Mesangial cell (primary cell): ENCODE measurements around the gene CCDC83. TPM values are rescaled to one million over a fixed set of nuclear protein-coding genes. Genes with fewer than 3 reads are reported as not detected.

Source experiments
- total RNA-seq: library from RNA; depleted of rRNA; stranded (reverse); fragments of >200 nt; gene quantifications from 2 replicates; pipeline ENCODE4 v1.2.3, GENCODE V29; 2015

CCDC83 gene
- total RNA-seq = not detected in 2 replicates

DNA sequence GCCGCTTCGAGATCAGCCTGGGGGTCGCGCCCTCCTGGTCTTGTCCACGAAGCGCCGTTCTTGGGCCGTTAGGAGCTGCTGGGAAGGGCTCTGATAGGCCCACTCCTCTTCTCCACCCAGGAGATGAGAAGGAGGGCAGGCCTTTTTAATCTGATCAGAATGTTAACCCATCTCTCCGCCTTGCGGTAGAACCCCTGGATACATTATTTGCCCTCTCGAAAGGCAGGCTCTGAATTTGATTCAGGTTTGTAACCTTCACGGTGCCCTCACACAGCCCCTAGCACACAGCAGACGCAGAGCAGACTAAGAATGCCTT lies at the start of gene CCDC83:
Gene CCDC83 (plus strand): TSS at position 43 of the 316 bp plus-strand sequence. CDS start 9,741 bp downstream, outside the sequence.

DNA sequence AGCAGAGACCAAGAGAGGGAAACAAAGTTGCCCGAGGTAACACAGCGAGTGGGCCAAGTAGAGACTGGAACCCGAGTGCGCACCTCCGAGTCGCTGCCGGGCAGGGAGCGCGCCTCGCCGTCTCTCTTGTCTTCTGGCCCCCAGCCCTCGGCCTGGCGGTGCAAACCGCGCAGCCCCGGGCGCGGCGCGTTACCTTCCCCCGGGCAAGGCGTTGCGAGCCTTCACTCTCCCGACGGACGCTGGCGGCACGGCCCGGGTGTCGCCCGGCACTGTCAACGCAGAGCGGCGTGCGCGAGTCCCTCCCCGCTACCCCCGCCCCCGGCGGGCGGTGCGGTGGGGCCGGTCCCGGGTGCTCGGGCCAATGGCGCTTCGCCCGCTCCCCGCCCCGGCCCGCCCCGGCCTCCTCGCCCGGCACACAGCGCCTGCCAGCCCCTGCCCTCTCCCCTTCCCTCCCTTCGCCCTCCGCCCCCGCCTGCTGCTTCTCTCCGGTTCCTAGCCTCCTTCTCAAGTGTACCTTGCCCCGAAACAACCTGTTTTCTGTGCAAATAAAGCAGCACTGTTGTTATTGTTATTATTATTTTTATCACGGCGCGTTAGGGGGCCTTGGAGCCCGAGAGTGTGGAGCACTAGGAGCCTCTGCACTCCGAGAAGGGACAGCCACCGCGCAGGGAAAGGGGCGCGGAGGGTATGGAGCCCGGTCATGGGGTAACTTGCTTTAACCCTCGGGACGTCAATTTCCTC lies 44.1 kb upstream of the CCDC83 start, which contains the start of gene SYTL2:
Gene SYTL2 (minus strand): TSS at position 271 of the 741 bp plus-strand sequence. CDS start 53,416 bp downstream, outside the sequence.

Other genes starting within 250 kb of the CCDC83 start
- gene DLG2, start 228.0 kb upstream of the CCDC83 start, total RNA-seq = 0.16 and 0.51 TPM in 2 replicates
- gene TMEM126B, start 226.8 kb upstream of the CCDC83 start, total RNA-seq = 34.0 and 57.2 TPM in 2 replicates
- 13.3 and 26.9 TPM in 2 replicates for gene TMEM126A, start 207.4 kb upstream of the CCDC83 start, total RNA-seq
- gene CREBZF, start 190.3 kb upstream of the CCDC83 start, total RNA-seq = 16.0 and 24.2 TPM in 2 replicates
- gene CCDC89, start 169.2 kb upstream of the CCDC83 start, total RNA-seq = 0.25 and 1.3 TPM in 2 replicates
- gene SYTL2, start 44.2 kb upstream of the CCDC83 start, total RNA-seq = 2.6 and 13.3 TPM in 2 replicates
- 178 and 181 TPM in 2 replicates for gene PICALM, start 213.7 kb downstream of the CCDC83 start, total RNA-seq